HepG2 (cell line): ENCODE measurements around the gene CHST6. TPM values are rescaled to one million over a fixed set of nuclear protein-coding genes. Genes with fewer than 3 reads are reported as not detected.

Experiments used
- ATF5 ChIP-seq: sonication (generic); formaldehyde crosslinking; IDR thresholded peaks from 2 replicates; pipeline ENCODE4 v1.4.0; 2020; ENCODE audit warnings: mild to moderate bottlenecking, low read depth, missing genetic modification reagents
- FOXO4 ChIP-seq: sonication (generic); formaldehyde crosslinking; conservative IDR thresholded peaks from 2 replicates; pipeline ENCODE4 v1.8.1; 2023; ENCODE audit warnings: missing genetic modification reagents
- HMGXB4 ChIP-seq, 2 experiments: sonication (generic) in 1 of 2; formaldehyde crosslinking in 1 of 2; IDR thresholded peaks; 2 replicates each; pipeline versions ENCODE4 v1.4.0 to v1.6.1; 2018 to 2020; ENCODE audit warnings: missing genetic modification reagents in 2 of 2, borderline replicate concordance in 1 of 2, low read depth in 1 of 2, mild to moderate bottlenecking in 1 of 2, missing biosample characterization in 1 of 2
- HOMEZ ChIP-seq: IDR thresholded peaks from 2 replicates; pipeline ENCODE4 v1.6.1; 2016; ENCODE audit warnings: low read depth
- ISL2 ChIP-seq: sonication (generic); formaldehyde crosslinking; IDR thresholded peaks from 2 replicates; pipeline ENCODE4 v1.5.0; 2020; ENCODE audit warnings: missing genetic modification reagents
- ISX ChIP-seq: sonication (generic); formaldehyde crosslinking; conservative IDR thresholded peaks from 2 replicates; pipeline ENCODE4 v1.5.0; 2020; ENCODE audit warnings: missing genetic modification reagents
- KAT2B ChIP-seq: fragments of 150-350 bp; IDR thresholded peaks from 2 replicates; pipeline ENCODE4 v1.6.1; 2014; ENCODE audit warnings: low read depth, low read length, borderline replicate concordance
- PCBP1 ChIP-seq: fragments of 200-400 bp; formaldehyde crosslinking; IDR thresholded peaks from 2 replicates; pipeline ENCODE4 v1.6.1; 2017; ENCODE audit warnings: mild to moderate bottlenecking, low read depth, low read length, borderline replicate concordance
- PRDM10 ChIP-seq: sonication (generic); formaldehyde crosslinking; IDR thresholded peaks from 2 replicates; pipeline ENCODE4 v1.4.0; 2020; ENCODE audit warnings: low read depth, missing genetic modification reagents
- SMAD3 ChIP-seq: sonication (generic); formaldehyde crosslinking; IDR thresholded peaks from 2 replicates; pipeline ENCODE4 v1.4.0; 2020; ENCODE audit warnings: missing genetic modification reagents
- SMC3 ChIP-seq: IDR thresholded peaks from 2 replicates; pipeline ENCODE4 v1.6.1; 2011; ENCODE audit warnings: low read length, improper control_type of control experiment
- TCF7 ChIP-seq: sonication (generic); IDR thresholded peaks from 2 replicates; pipeline ENCODE4 v1.6.1; 2016; ENCODE audit warnings: antibody characterized with exemption, low read depth
- TEAD3 ChIP-seq: optimal IDR thresholded peaks from 2 replicates; pipeline ENCODE3; 2016; ENCODE audit warnings: borderline replicate concordance
- ZBTB38 ChIP-seq: sonication (generic); formaldehyde crosslinking; IDR thresholded peaks from 2 replicates; pipeline ENCODE4 v1.5.1; 2020; ENCODE audit warnings: mild to moderate bottlenecking, missing genetic modification reagents
- ZMYM3 ChIP-seq: sonication (generic); formaldehyde crosslinking; IDR thresholded peaks from 2 replicates; pipeline ENCODE4 v1.5.1; 2020; ENCODE audit warnings: mild to moderate bottlenecking, missing genetic modification reagents
- ZNF333 ChIP-seq: sonication (generic); formaldehyde crosslinking; IDR thresholded peaks from 2 replicates; pipeline ENCODE4 v1.4.0; 2020; ENCODE audit warnings: mild to moderate bottlenecking, missing genetic modification reagents, borderline replicate concordance
- ZNF557 ChIP-seq: sonication (generic); formaldehyde crosslinking; IDR thresholded peaks from 2 replicates; pipeline ENCODE4 v1.4.0; 2020; ENCODE audit warnings: missing genetic modification reagents
- ZNF703 ChIP-seq: sonication (generic); formaldehyde crosslinking; IDR thresholded peaks from 2 replicates; pipeline ENCODE4 v1.5.1; 2020; ENCODE audit warnings: missing genetic modification reagents, mild to moderate bottlenecking, moderate library complexity, borderline replicate concordance
- ZNF780A ChIP-seq: sonication (generic); formaldehyde crosslinking; IDR thresholded peaks from 2 replicates; pipeline ENCODE4 v1.8.0; 2022; ENCODE audit warnings: mild to moderate bottlenecking, missing genetic modification reagents, moderate library complexity
- polyA plus RNA-seq, 8 experiments: library from polyadenylated mRNA; depleted of rRNA in 3 of 8; stranded (reverse) in 7 of 8; unstranded in 1 of 8; fragments of >200 nt; fragmentation: Illumina TruSeq in 4 of 8; extraction: Trizol in 4 of 8; gene quantifications; 2 replicates each; pipeline versions ENCODE4 v1.2.1 to v1.2.3, GENCODE V29; 2011 to 2016; ENCODE audit warnings: low read depth in 4 of 8, missing spikeins in 1 of 8, mixed read lengths in 1 of 8; ENCODE audit not compliant: insufficient read depth in 1 of 8
- total RNA-seq, 5 experiments: library from RNA; depleted of rRNA; stranded (reverse); fragments of >200 nt; fragmentation: Illumina TruSeq; extraction: Trizol; gene quantifications; 2 replicates each; pipeline ENCODE4 v1.2.3, GENCODE V29; 2016; ENCODE audit warnings: low read depth in 1 of 5

CHST6 gene
- total and polyA plus RNA-seq, 2 of the 13 experiments (the other 11 are each of a cell fraction or from before 2014, with no cell fraction given), result 0.18 to 0.91 TPM

DNA sequence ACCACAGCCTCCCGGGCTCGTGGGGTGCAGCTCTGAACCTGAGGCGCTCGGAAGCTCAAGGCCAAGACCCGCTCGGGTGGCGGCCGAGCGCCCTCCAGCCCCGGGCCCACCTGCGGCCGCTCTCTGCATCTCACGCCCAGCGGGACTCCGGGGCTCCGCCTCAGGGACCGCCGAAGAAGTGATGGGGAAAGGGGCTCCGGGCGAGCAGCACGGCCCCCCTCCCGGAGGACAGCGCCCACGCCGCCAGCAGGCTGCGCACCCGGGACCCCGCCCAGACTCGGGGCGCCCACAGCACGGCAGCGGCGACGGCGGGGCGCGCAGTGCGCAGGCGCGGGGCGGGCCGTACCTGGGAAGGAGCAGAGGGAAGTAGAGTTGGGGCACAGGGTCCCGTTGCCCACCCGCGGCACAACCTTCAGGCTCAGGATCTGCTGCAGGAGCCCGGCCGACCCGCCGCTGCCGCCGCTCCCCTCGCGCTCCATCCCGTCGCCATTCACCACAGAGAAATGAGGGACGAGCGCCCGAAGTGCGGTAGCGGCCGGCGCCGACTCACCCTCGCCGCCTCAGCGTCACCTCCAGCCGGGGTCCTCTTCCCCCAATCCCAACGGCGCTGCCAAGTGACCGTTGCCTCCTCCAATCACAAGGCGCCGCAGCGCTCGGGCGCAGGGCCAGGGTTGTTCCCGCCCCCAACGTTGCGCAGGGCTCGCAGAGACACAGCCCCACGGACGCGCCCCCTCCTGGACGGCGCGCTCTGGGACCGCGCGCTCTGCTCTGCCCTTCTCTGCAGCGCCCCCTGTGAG lies 30.9 kb downstream of the CHST6 start, which contains the start of gene TMEM170A (continued):
- TF ChIP-seq PRDM10 (CRISPR knock-in tag), result peak; percentile 96
- no peak for TF ChIP-seq TCF7
- TF ChIP-seq ZMYM3 (CRISPR knock-in tag), result peak; percentile 90
- TF ChIP-seq ZNF557, result no peak; the same call in 1 of the 2 replicates
- no peak for TF ChIP-seq FOXO4 (CRISPR knock-in tag)
- TF ChIP-seq KAT2B, result no peak
- peak; percentile 94 for TF ChIP-seq TEAD3
- TF ChIP-seq ISL2 (CRISPR knock-in tag), result peak; percentile 82
- peak; percentile 44; the same call in 1 of the 2 replicates for TF ChIP-seq ZNF780A (CRISPR knock-in tag)
- TF ChIP-seq SMC3, result peak; percentile 72; the same call in 1 of the 2 replicates
- no peak; the same call in 1 of the 2 replicates for TF ChIP-seq PCBP1
- TF ChIP-seq HMGXB4 (CRISPR knock-in tag; IDR thresholded peaks at IDR 0.05; ENCODE audit: borderline replicate concordance in 1 of 2, low read depth in 1 of 2), result peak; percentile 99 to 100
- TF ChIP-seq ISX (CRISPR knock-in tag), result no peak
- peak; percentile 97 for TF ChIP-seq HOMEZ (CRISPR knock-in tag)
- 0 out of 2 replicates have a peak, but pooled peaks have one; percentile 69 for TF ChIP-seq ATF5 (CRISPR knock-in tag)
- TF ChIP-seq ZNF703 (CRISPR knock-in tag), result peak; percentile 83; the same call in 1 of the 2 replicates
- peak; percentile 93 for TF ChIP-seq SMAD3 (CRISPR knock-in tag)
- TF ChIP-seq ZBTB38, result peak; percentile 63; the same call in 1 of the 2 replicates
- TF ChIP-seq ZNF333, result peak; percentile 94
